Measurements from ENCODE around the gene STYX.

Gene STYX

GRCh38 chr14:52769887-52770286 lies 39.9 kb downstream of the STYX start:
- no peak overlapping the region for H3K4me3 ChIP-seq (replicated peaks; ENCODE audit: low read depth, low read length)
- no peak for DNase-seq (ENCODE audit: extremely low read depth, low read depth)
- no peak for TF ChIP-seq CTCF (IDR thresholded peaks at IDR 0.05; ENCODE audit: low read depth, low read length, missing control alignments)

GRCh38 chr14:52776816-52777215 lies 46.9 kb downstream of the STYX start:
- no peak for DNase-seq (ENCODE audit: extremely low read depth, low read depth)
- H3K4me3 ChIP-seq (replicated peaks; ENCODE audit: low read depth, low read length) = no peak overlapping the region
- no peak for TF ChIP-seq CTCF (IDR thresholded peaks at IDR 0.05; ENCODE audit: low read depth, low read length, missing control alignments)

- no peak for DNase-seq (ENCODE audit: extremely low read depth, low read depth)
- H3K4me3 ChIP-seq (replicated peaks; ENCODE audit: low read depth, low read length) = no peak overlapping the region
- no peak for TF ChIP-seq CTCF (IDR thresholded peaks at IDR 0.05; ENCODE audit: low read depth, low read length, missing control alignments)
Observed at GRCh38 chr14:52778702-52779101, 48.7 kb downstream of the STYX start.

GRCh38 chr14:52780893-52781292 lies 50.9 kb downstream of the STYX start:
- no peak overlapping the region for H3K4me3 ChIP-seq (replicated peaks; ENCODE audit: low read depth, low read length)
- no peak for DNase-seq (ENCODE audit: extremely low read depth, low read depth)
- no peak for TF ChIP-seq CTCF (IDR thresholded peaks at IDR 0.05; ENCODE audit: low read depth, low read length, missing control alignments)

- TF ChIP-seq CTCF (IDR thresholded peaks at IDR 0.05; ENCODE audit: low read depth, low read length, missing control alignments) = no peak
- H3K4me3 ChIP-seq (replicated peaks; ENCODE audit: low read depth, low read length) = no peak overlapping the region
- no peak for DNase-seq (ENCODE audit: extremely low read depth, low read depth)
Observed at GRCh38 chr14:52781629-52782028, 51.7 kb downstream of the STYX start.

GRCh38 chr14:52783206-52783605 lies 53.2 kb downstream of the STYX start:
- no peak for DNase-seq (ENCODE audit: extremely low read depth, low read depth)
- TF ChIP-seq CTCF (IDR thresholded peaks at IDR 0.05; ENCODE audit: low read depth, low read length, missing control alignments) = no peak
- no peak overlapping the region for H3K4me3 ChIP-seq (replicated peaks; ENCODE audit: low read depth, low read length)

- no peak for TF ChIP-seq CTCF (IDR thresholded peaks at IDR 0.05; ENCODE audit: low read depth, low read length, missing control alignments)
- DNase-seq (ENCODE audit: extremely low read depth, low read depth) = no peak
- no peak overlapping the region for H3K4me3 ChIP-seq (replicated peaks; ENCODE audit: low read depth, low read length)
Observed at GRCh38 chr14:52786887-52787286, 56.9 kb downstream of the STYX start.

All from HFF-Myc (cell line).